Renal cortical epithelial cell (primary cell): ENCODE data around the gene GLCE. TPM values are rescaled to one million over a fixed set of nuclear protein-coding genes. Genes with fewer than 3 reads are reported as not detected.
"Not testable (repeated sequence)": the region's sequence is repeated elsewhere in the genome, so short reads cannot be mapped to it uniquely, and the experiment has no call there.

Experiments
- DNase-seq: peaks from one replicate; pipeline ENCODE4 v3.0.0-alpha.2; 2011; ENCODE audit warnings: low read depth
- total RNA-seq: library from RNA; depleted of rRNA; stranded (reverse); fragments of >200 nt; gene quantifications from 2 replicates; pipeline ENCODE4 v1.2.3, GENCODE V29; 2014

GLCE gene
- total RNA-seq, 1 donor from 2014 or later: 15.9 TPM

GRCh38 chr15:69271217-69271616 lies 110.8 kb downstream of the GLCE start:
- no peak for DNase-seq

- DNase-seq: no peak
Observed at GRCh38 chr15:69272139-69272538, 111.7 kb downstream of the GLCE start.

GRCh38 chr15:69272891-69273290 lies 112.5 kb downstream of the GLCE start:
- no peak for DNase-seq

- DNase-seq: no peak
Observed at GRCh38 chr15:69275074-69275670, 114.7 kb downstream of the GLCE start.

GRCh38 chr15:69275933-69276560 lies 115.6 kb downstream of the GLCE start:
- peak; percentile 22 for DNase-seq

- no peak for DNase-seq
Observed at GRCh38 chr15:69277316-69277715, 116.9 kb downstream of the GLCE start.

GRCh38 chr15:69279636-69280035 lies 119.2 kb downstream of the GLCE start:
- DNase-seq: no peak

GRCh38 chr15:69280783-69281182 lies 120.3 kb downstream of the GLCE start:
- no peak for DNase-seq

- no peak for DNase-seq
Observed at GRCh38 chr15:69282104-69282743, 121.8 kb downstream of the GLCE start.

GRCh38 chr15:69285834-69286233 lies 125.4 kb downstream of the GLCE start:
- no peak for DNase-seq

- no peak for DNase-seq
Observed at GRCh38 chr15:69288011-69288410, 127.6 kb downstream of the GLCE start.

GRCh38 chr15:69288531-69289341 lies 128.3 kb downstream of the GLCE start:
- DNase-seq: no peak

GRCh38 chr15:69289342-69290146 lies 129.1 kb downstream of the GLCE start:
- DNase-seq: peak; percentile 43

GRCh38 chr15:69290346-69291164 lies 130.1 kb downstream of the GLCE start:
- DNase-seq: no peak

GRCh38 chr15:69291651-69292050 lies 131.2 kb downstream of the GLCE start:
- DNase-seq: not testable (repeated sequence)

- no peak for DNase-seq
Observed at GRCh38 chr15:69292826-69293420, 132.5 kb downstream of the GLCE start.

- no peak for DNase-seq
Observed at GRCh38 chr15:69293741-69294615, 133.5 kb downstream of the GLCE start.

- peak; percentile 28 for DNase-seq
Observed at GRCh38 chr15:69296606-69297005, 136.2 kb downstream of the GLCE start.

- no peak for DNase-seq
Observed at GRCh38 chr15:69297642-69298353, 137.4 kb downstream of the GLCE start.
